GM06990 (cell line): Measurements from ENCODE around the gene ELMO2.

ENCODE experiments used
- DNase-seq: peaks from one replicate; pipeline ENCODE4 v3.0.0-alpha.2; 2011; ENCODE audit not compliant: insufficient read length; ENCODE audit errors: extremely low read depth
- H3K27me3 ChIP-seq: replicated peaks from 2 replicates; pipeline ENCODE4 v1.6.0; 2011; ENCODE audit warnings: low read length; ENCODE audit not compliant: control insufficient read depth, insufficient read depth
- H3K36me3 ChIP-seq: 2 replicates; pipeline ENCODE4 v1.5.1; 2011; ENCODE audit warnings: low read length; ENCODE audit not compliant: control insufficient read depth, insufficient read depth
- H3K4me3 ChIP-seq: replicated peaks from 2 replicates; pipeline ENCODE4 v1.5.1; 2011; ENCODE audit warnings: low read depth, mild to moderate bottlenecking, control low read depth, low read length
- CTCF ChIP-seq: IDR thresholded peaks from 2 replicates; pipeline ENCODE4 v1.5.1; 2011; ENCODE audit warnings: low read length, control low read depth, mild to moderate bottlenecking, inconsistent platforms; ENCODE audit not compliant: insufficient read depth, poor library complexity, severe bottlenecking

Gene ELMO2

GRCh38 chr20:46330831-46331371, 75.5 kb downstream of the ELMO2 start:
- no peak overlapping the region for H3K4me3 ChIP-seq
- H3K27me3 ChIP-seq = peaks cover 3% of the 10 kb centered on the region
- DNase-seq = no peak
- no peaks in the 10 kb centered on the region for H3K36me3 ChIP-seq
- no peak for TF ChIP-seq CTCF

- no peak overlapping the region for H3K4me3 ChIP-seq
- peaks cover 3% of the 10 kb centered on the region for H3K27me3 ChIP-seq
- DNase-seq = no peak
Observed at GRCh38 chr20:46330072-46330763, 76.2 kb downstream of the ELMO2 start.

GRCh38 chr20:46328200-46328882, 78.1 kb downstream of the ELMO2 start:
- TF ChIP-seq CTCF = no peak
- Histone ChIP-seq H3K36me3 (no peaks in the 10 kb centered on the region), H3K27me3 (peaks cover 1% of the 10 kb centered on the region), H3K4me3 (no peak overlapping the region)
- no peak for DNase-seq

More at GRCh38 chr20:46330072-46330763, 76.2 kb downstream of the ELMO2 start:
- H3K36me3 ChIP-seq = no peaks in the 10 kb centered on the region
- TF ChIP-seq CTCF = no peak

DNA sequence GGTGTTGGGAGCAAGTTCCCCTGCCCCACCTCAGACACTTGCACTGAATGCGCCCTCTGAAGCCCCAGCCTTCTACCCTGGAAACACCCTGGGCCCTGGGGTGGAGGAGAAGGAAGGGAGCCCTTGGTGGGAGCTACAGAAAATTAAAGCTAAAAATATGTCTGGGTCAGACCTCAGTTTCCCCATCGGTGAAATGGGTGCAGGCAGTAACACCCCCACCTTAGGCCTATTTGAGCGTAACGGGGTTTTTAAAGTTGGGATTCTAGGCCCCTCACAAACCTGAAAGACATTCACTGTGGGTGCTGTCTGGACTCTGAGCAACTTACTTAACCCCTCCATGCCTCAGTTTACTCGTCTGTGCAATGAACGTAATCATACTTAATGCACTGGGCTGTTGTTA, 78.9 kb downstream of the ELMO2 start:
- no peak overlapping the region for H3K4me3 ChIP-seq
- H3K27me3 ChIP-seq = peaks cover 1% of the 10 kb centered on the region
- H3K36me3 ChIP-seq = no peaks in the 10 kb centered on the region
- TF ChIP-seq CTCF = no peak
- no peak for DNase-seq

DNA sequence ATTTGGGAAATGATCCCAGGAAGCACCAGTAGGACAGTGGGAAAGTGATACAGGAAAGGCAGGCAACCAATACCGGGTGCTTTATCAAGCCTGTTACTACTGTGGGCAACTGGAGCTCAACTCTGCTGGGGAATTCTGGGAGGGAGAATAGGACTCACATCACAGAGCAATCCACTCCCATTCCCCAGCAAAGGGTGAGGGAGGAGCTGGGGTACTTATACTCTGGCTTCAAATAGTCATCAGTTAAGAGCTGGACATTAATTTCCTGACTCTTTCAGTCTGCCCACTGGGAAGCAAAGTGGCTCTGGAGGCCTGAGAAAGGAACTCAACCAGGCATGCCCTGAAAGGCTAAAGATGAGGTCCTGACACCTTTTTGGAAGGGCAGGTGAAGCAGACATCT, 80.6 kb downstream of the ELMO2 start:
- H3K36me3 ChIP-seq = no peaks in the 10 kb centered on the region
- no peak for TF ChIP-seq CTCF
- no peak overlapping the region for H3K4me3 ChIP-seq
- H3K27me3 ChIP-seq = peaks cover 4% of the 10 kb centered on the region
- DNase-seq = no peak
